ENCODE results near the gene PDE6A. TPM values are rescaled to one million over a fixed set of nuclear protein-coding genes. Genes with fewer than 3 reads are reported as not detected.

The PDE6A gene
- total RNA-seq, 1 donor from 2014 or later: not detected

DNA sequence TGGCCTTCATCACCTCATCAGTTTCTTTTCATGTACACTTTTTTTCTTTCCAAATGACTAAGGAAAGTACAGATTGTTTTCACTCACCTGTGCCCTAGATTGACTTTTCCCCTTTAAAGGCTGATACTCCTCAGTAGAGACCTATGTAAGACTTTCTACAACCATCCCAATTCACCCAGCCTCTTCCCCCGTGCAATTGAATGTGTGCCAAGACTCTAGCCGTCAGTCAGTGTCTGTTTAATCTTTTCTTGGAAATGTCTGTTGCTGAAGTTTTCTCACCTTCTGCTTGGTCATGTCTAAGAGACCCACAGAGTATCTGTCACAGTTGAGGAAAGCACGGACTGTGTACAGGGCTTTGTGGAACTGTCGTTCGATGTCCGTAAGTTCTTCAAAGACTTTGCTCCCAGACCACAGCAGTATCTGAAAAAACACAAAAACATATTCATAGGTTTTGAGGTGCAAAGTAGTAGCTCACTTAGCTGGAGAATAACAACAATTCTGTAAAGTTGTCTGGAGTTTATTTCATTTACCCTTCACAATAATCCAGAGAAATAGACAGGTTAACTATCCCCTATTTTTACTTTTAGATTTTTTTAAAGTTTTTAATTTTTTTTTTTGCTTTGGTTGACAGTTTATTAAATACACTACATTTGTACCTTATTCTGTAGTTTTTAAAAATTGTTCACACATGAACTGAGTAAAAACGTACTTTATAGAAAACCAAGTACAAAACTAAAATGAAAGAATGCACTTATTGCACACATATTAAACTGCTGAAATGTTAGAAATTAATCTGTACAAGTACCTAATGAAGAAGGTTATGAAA lies 13.6 kb downstream of the PDE6A start:
- intact Hi-C loops (cut with micrococcal nuclease): no loop called here

- intact Hi-C loops (cut with micrococcal nuclease): no loop called here
These were observed 14.4 kb downstream of the PDE6A start for GRCh38 chr5:149930043-149930748.

DNA sequence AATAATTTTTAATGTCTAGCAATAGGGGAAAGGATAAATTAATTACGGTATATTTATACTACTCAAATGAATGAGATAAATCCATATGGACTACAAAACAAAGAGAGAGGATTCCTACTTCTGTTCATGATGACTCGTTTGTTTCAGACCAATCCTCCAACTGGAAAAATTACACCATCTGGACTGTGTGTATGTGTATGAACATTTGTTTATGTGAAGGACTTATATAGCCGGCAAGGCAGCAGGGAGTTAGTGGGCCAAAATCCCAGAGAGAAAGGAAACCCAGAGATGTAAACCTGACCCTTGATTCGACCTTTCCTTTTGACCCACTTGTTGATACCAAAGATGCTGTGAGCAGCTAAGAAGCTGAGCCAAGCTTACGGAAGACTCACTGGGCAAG lies 20.1 kb downstream of the PDE6A start:
- intact Hi-C loops (cut with micrococcal nuclease): no loop called here

DNA sequence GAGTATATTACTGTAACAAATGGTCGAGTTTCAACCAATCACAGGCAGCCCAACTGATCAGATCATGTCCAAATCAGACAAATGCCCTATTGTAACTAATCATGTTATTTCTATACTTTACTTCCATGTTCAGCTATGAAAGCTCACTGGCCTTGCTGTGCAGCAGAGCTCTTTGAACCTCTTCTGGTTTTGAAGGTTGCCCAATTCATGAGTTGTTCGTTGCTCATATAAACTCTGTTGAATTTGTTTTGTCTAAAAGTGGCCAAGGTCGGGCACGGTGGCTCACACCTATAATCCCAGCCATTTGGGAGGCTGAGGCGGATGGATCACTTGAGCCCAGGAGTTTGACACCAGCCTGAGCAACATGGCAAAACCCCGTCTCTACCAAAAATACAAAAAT lies 21.6 kb downstream of the PDE6A start:
- intact Hi-C loops (cut with micrococcal nuclease): no loop called here

DNA sequence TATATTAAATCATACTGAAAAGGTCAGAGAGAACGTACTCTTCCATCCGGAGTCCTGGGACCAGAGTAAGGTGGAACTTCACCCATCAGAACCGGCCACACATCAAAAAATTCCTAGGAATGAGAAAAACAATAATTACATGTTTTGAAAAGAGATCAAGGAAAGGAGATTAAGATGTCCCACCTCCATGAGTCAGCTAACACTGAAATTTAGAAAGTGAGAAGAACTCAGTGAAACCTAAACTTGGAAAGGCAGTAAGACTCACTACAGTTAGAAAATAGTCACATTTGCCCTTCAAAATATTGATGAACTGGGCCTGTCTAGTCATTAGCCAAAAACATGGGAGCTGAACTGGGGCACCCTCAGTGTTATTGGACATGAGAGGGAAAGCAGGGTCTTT lies 23.0 kb downstream of the PDE6A start:
- intact Hi-C loops (cut with micrococcal nuclease): no loop called here

- intact Hi-C loops (cut with micrococcal nuclease): no loop called here
These were observed 27.4 kb downstream of the PDE6A start for GRCh38 chr5:149917073-149917676.

GRCh38 chr5:149916334-149917072 lies 28.1 kb downstream of the PDE6A start:
- intact Hi-C loops (cut with micrococcal nuclease): no loop called here

- intact Hi-C loops (cut with micrococcal nuclease): no loop called here
These were observed 29.0 kb downstream of the PDE6A start for GRCh38 chr5:149915392-149916260.

DNA sequence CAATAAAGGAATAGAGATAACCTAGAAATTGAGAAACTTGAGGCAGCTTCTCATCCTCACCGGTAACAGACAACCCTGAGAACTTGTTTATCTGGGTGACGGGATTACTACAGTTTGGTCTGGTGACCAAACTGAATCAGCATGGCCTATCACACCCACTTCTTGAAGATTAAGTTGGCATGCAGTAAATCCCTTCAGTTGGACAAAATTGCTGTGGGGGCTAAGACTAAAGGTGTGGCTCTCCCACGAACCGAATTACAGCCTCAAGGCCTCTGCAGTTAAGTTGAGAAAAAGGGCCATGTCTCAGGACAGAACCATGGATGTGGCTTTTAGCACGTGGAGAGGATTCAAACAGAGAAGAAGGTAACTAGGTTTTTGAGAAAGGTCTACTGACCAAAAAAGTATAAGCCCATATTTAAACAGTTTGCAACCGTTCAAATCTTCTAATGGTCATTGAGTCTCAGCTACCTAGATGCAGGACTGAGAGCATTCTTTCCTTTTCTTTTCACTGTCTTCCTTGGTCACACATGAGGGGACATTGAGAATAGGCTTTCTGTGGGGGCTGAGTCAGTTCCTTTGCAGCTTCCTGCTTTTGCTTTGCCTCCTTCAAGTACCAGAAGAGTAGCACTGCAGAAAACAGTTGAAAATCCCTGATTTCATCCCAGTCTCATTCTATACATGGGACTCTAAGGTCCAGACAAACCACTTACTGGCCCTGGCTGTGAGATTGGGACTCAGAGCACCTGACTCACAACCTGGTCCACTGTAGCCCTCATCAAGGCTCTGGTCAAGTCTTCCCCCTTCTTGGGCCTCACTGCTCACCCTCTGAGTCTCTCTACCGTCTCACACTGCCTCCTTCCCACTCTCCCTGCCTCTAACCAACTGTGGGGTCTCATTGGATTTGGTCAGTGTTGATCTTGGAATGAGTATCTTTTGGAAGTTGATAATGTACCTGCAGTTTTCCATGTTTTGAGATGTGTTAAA lies 30.9 kb downstream of the PDE6A start:
- intact Hi-C loops (cut with micrococcal nuclease): no loop called here

DNA sequence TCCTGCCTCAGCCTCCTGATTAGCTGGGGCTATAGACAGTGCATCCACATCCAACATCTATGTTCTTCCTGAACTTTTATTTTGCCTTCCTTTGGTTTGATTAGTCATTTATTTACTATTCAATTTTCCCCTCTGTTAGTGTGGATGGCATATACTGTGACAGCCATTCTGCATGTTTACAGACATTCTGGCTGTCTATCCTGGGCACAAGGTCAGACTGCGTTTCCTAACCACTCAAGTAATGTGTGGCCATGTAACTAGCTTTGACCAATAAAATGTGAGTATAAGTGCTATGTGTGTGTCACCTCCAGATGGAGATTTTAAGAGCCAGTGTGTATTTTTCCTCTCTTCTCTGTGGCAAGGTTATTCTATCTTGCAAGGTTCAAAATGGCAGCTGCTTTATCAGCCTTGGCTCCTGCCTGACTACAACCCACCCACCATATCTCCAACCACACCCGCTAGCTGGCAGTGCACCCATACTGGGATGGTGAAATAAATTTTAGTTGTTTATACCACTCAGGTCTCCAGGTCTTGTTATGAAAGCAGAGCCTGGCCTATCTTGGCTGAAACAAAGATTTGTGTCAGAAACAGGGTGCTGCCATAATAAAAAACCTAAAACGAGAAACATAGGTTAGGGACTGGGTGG lies 32.2 kb downstream of the PDE6A start:
- intact Hi-C loops (cut with micrococcal nuclease): no loop called here

- intact Hi-C loops (cut with micrococcal nuclease): no loop called here
These were observed 33.6 kb downstream of the PDE6A start for GRCh38 chr5:149911031-149911430.

GRCh38 chr5:149907828-149908227 lies 36.8 kb downstream of the PDE6A start:
- intact Hi-C loops (cut with micrococcal nuclease): no loop called here

DNA sequence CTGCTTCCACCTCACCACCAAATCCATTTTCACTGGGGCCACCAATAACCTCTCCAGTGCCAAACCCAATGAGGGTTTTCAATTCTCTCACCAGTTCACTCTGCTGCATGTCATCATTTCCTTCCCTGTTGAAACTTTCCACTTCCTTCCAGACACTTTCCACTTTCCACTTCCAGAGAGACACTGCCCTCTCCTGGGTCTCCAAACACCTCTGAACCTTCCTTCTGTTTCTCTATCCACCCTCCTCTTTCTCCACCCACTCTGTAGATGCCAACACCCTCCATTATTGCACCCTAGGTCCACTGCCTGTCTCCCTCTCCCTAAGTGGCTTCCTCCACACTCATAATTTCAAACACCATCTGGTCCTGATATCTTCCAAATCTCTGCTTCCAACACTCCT lies 39.6 kb downstream of the PDE6A start:
- intact Hi-C loops (cut with micrococcal nuclease): no loop called here

GRCh38 chr5:149904293-149904886 lies 40.2 kb downstream of the PDE6A start:
- intact Hi-C loops (cut with micrococcal nuclease): no loop called here

DNA sequence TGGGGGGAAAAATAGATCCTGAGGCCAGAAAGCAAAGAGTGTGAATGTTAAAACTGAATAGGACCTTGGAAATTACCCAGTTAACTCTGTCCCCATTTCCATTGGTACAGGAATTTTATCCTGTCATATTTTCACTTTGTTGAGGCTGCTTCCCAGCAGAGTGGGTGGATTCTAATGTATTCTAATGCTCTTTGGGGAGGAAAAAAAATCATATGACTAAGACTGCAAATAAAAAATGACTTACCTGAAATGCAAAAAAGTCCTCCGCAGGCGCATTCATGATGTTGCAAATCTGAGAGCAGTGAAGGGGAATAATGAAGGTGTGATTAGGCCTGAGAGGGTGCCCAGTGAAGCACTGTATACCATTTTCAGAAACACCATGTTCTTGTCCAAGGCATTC lies 41.2 kb downstream of the PDE6A start:
- intact Hi-C loops (cut with micrococcal nuclease): no loop called here

GRCh38 chr5:149902177-149902576 lies 42.4 kb downstream of the PDE6A start:
- intact Hi-C loops (cut with micrococcal nuclease): no loop called here

DNA sequence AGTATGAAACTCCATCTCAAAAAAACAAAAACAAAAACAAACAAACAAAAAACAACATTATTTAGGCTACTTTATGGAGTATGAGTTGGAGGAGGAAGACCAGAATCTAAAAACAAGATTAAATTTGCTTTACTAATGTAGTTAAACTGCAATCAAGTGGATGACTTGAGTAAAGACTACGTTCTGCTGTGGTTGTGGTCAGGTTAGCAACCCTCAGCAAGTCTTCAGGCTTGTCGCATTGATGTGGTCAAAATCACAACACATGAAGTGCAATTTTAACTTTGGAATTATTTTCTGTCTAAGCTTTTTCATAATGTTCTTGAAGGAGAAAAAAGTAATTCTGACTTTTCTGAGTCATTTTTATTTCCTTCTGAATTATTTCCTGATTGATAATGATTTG lies 43.1 kb downstream of the PDE6A start:
- intact Hi-C loops (cut with micrococcal nuclease): no loop called here

DNA sequence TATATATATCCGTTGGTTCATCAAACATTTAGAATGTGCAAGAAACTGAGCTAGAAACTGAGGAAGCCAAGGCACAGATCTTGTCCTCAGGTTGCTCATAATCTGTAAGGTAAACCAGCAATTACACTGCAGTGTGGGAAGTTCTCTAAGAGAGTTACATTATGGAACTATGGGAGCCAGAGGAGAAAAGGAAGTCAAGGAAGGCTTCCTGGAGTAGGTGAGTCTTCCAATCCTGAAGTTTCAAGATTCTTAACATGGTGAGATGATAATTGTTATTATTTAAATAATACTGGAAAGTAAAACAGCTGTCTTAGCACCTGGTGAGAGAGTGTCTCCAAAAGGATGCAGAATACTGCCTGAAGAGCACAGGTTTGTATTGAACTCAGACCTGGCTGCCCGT lies 44.2 kb downstream of the PDE6A start:
- intact Hi-C loops (cut with micrococcal nuclease): no loop called here

- intact Hi-C loops (cut with micrococcal nuclease): no loop called here
These were observed 45.8 kb downstream of the PDE6A start for GRCh38 chr5:149898811-149899210.
